Measurements from ENCODE around the gene MED22.
A peak's percentile ranks its signal among the peaks of the same experiment; 100 is the strongest.
"Not testable (repeated sequence)": the region's sequence is repeated elsewhere in the genome, so short reads cannot be mapped to it uniquely, and the experiment has no call there.

MED22 gene

GRCh38 chr9:133335924-133336811 is 11.8 kb downstream of the MED22 start, which contains the start of gene SURF6:
TSS of gene SURF6 (minus strand) at chr9:133336188. CDS start at chr9:133336132, 56 bp downstream.
- peak; percentile 97 for DNase-seq (ENCODE audit: low read depth, low spot score)

DNA sequence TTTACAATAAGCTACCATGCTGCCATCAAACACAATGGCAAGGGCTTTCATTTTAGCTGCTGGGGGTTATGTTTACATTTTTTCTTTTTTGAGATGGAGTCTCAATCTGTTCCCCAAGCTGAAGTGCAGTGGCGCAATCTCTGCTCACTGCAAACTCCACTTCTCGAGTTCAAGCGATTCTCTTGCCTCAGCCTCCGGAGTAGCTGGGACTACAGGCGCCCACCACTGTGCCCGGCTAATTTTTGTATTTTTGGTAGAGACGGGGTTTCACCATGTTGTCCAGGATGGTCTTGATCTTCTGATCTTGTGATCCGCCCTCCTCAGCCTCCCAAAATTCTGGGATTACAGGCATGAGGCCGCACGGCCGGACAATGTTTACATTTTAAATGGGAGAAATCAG is 13.0 kb downstream of the MED22 start:
- DNase-seq (ENCODE audit: low read depth, low spot score) = not testable (repeated sequence)

DNA sequence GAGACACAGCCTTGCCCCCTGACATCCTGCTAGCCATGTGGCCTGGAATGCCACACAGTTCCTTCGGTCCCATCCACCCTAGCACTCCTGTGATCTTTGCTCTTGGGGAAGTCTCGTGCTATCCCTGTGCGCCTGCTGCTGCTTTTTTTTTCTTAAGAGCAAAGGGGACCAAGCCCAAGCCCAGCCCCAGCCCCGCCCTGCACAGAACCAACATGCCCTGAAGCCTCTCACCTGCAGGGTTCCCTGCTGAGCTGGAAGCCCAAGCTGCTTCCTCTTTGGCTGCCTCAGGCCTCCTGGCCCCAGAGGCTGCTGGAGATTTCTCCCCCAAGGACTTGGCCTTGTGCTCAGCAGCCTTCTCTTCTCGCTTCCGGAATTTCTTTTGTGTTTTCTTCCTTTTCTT is 13.8 kb downstream of the MED22 start:
- no peak for DNase-seq (ENCODE audit: low read depth, low spot score)

DNA sequence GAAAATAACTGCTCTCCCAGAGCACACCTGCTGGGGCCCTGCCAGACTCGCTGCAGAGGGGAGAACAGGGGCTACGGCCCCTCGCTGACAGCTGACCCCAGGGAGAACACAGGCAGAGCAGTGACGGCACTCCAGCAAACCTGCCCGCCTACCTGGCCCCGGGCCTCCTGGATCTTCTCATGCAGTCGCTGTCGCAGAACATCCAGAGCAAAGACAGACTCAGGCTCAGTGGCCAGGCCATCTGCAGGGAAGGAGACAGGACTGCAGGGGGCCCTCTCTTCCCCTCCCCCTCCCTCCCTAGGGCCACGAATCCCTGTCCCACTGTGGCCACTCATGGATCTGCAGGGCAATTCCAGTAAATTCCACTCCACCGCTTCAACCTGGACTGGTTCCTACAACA is 14.4 kb downstream of the MED22 start:
- no peak for DNase-seq (ENCODE audit: low read depth, low spot score)

- DNase-seq (ENCODE audit: low read depth, low spot score) = no peak
Observed at GRCh38 chr9:133333011-133333410, 14.9 kb downstream of the MED22 start.

- no peak for DNase-seq (ENCODE audit: low read depth, low spot score)
Observed at GRCh38 chr9:133332381-133332730, 15.6 kb downstream of the MED22 start.

GRCh38 chr9:133331641-133332380 is 16.1 kb downstream of the MED22 start:
- no peak for DNase-seq (ENCODE audit: low read depth, low spot score)

DNA sequence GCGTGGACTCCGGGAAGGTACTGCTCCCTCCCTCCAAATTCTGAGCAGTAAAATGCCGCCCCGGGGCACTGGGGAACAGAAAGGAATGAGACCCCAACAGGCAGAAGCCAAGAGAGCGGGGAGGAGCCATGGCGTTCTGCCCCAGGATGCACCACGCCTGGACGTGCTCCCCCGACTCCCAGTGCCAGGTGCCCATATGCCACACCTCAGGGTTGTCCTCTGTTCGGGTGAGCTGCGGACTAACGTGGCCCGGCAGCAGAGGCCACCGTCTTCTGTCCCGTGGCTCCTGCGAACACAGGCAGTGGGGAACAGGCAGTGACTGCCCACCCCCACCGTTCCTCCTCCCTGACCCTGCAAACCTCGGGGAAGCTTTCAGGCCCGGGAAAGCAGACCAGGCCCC is 16.7 kb downstream of the MED22 start:
- no peak for DNase-seq (ENCODE audit: low read depth, low spot score)

- peak; percentile 46 for DNase-seq (ENCODE audit: low read depth, low spot score)
Observed at GRCh38 chr9:133329306-133330156, 18.4 kb downstream of the MED22 start.

DNA sequence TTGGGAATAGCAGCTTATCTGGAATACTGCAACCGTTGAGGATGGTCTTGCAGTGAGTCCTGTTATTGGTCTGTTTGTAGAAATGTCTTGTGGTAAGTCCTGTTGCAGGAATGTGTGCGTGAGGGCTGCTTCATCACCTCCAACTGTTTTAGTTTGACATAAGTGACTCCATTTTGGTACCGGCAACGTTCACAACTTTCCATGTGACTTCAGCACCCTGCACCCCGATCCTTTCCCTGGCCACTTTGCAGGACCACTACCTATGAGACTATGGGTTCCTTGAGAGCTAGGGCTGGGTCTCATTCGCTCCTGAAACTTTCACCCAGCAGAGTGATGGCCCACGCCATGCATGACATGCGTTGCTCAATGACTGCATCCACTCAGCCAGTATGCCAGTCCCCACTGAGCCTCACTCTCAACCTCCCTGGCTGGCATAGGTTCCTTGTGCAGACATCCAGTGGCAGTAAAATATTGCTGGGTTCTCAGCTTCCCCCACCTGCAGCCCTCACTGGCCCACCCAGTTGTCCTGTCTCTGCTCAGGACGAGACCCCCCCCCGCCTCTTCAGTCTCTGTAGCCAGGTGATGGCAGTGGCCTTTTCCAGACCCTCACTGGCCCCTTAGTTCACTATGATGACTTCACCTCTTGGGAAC is 20.0 kb downstream of the MED22 start:
- no peak for DNase-seq (ENCODE audit: low read depth, low spot score)

- not testable (repeated sequence) for DNase-seq (ENCODE audit: low read depth, low spot score)
Observed at GRCh38 chr9:133327021-133327420, 20.9 kb downstream of the MED22 start.

DNA sequence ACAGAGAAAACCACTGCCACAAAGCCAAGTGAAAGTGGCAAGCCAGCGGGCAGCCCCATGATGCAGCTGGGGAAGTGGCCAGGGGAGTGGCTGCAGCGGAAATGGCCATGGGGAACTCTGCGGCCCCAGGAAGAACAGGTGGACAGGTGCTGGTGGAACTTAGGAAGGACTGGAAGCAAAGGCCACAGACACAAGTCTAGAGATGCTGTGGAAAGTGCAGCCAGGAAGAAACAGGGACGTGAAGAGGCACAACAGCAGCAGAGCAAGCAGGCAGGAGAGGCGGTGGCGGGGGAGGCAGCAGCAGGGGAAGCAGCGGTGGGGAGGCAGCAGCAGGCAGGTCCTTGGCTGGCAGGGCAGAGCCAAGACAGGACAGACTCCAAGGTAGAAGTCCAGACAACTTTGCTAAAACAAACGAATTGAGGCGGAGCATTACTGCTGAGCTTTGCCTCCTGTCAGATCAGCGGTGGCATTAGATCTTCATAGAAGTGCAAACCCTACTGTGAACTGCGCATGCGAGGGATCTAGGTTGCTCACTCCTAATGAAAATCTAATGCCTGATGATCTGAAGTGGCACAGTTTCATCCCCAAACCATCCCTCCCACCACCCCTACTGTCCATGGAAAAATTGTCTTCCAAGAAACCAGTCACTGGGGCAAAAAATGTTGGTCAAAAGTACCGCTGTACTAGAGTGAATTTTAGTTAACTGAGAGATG is 23.8 kb downstream of the MED22 start:
- DNase-seq (ENCODE audit: low read depth, low spot score) = no peak

- no peak for DNase-seq (ENCODE audit: low read depth, low spot score)
Observed at GRCh38 chr9:133323211-133323610, 24.7 kb downstream of the MED22 start.

- no peak for DNase-seq (ENCODE audit: low read depth, low spot score)
Observed at GRCh38 chr9:133322701-133323100, 25.2 kb downstream of the MED22 start.

DNA sequence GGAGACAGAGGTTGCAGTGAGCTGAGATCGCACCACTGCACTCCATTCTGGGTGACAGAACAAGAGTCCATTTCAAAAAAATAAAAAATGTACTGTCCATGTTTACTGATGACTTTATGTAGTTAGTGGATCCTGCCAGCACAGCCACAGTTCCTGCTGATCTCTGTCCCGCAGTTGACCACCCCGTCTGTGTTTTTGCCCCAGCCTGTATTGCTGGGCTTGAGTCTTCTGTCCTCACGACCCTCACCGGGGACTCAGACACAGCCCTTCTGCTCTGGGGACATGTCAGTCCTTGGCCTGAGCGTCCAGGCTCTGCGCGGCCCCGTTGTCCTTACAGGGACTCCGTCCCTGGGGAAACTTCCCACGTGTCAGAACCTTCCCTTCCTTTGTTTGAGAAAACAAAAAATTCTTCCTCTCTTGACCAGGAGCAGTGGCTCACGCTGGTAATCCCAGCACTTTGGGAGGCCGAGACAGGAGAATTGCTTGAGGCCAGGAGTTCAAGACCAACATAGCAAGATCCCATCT is 26.5 kb downstream of the MED22 start:
- no peak for DNase-seq (ENCODE audit: low read depth, low spot score)

- no peak for DNase-seq (ENCODE audit: low read depth, low spot score)
Observed at GRCh38 chr9:133320421-133320881, 27.5 kb downstream of the MED22 start.

DNA sequence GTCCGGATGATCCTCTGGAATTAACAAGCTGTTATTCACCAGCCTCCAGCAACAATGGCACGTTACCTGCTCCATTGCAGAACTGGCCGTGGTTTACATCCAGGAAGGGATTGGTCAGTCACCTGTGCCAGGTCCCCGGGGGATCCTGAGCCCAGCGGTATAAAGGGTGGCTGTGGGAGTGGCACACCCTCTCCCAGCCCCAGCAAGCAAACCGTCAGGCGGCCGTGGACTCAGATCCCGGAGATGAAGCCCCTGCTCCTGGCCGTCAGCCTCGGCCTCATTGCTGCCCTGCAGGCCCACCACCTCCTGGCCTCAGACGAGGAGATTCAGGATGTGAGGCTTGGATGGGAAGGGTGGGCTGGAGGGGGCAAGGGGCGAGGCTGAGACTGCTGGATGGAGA is 30.4 kb downstream of the MED22 start:
- DNase-seq (ENCODE audit: low read depth, low spot score) = not testable (repeated sequence)

DNA sequence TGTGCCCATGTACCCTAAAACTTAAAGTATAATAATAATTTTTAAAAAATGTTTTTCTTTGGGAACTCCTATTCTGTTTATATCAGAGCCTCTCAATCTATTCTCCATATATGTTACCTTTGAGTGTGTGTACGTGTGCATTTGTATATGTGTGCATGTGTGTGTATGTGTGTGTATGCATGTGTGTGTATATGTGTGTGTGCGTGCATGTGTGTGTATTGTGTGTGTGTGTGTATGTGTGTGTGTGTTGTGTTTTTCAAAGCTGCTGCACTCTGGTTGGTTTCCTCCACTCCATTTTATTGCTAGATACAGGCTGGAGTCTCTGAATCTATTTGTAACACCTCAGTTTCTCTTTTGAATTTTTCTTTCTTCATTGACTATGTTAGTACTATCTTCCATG is 31.9 kb downstream of the MED22 start:
- no peak for DNase-seq (ENCODE audit: low read depth, low spot score)

GRCh38 chr9:133309608-133310007 is 38.3 kb downstream of the MED22 start:
- no peak for DNase-seq (ENCODE audit: low read depth, low spot score)

DNA sequence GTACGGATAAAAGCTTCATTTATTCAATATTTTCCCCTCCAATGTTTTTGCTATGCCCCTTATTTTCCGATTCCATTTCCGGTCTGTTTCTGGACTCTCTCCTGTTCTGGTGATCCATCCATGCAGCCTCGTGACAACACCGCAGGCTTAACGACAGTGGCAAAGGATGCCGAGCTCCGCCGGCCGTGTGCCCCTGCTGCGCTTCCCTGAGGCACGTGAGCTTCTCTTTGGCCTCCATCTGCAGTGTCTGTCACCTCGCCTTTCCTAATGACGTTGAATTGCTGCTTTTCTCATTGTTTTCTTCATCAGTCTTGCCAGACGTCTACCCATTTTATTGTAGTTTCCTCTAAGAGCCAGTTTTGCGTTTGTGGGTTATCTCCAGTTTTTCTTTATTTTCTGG is 40.6 kb downstream of the MED22 start:
- DNase-seq (ENCODE audit: low read depth, low spot score) = no peak
